Mucosa of descending colon (tissue), 3 donors: ENCODE measurements around the gene SMAD6. TPM values are rescaled to one million over a fixed set of nuclear protein-coding genes. Genes with fewer than 3 reads are reported as not detected.

Experiments used
- ATAC-seq: fragments of 200-7000 bp; cut with Tn5 transposase; one replicate; pipeline ENCODE4 v1.9.1; 2020; ENCODE audit warnings: mild to moderate bottlenecking, moderate library complexity
- DNase-seq, 3 donors: peaks; one replicate each; pipeline ENCODE4 v3.0.0-alpha.2; 2020
- H3K36me3 ChIP-seq: fragments of 200-600 bp; one replicate; pipeline ENCODE4 v1.8.0; 2021; ENCODE audit warnings: low read depth, mild to moderate bottlenecking
- H3K4me1 ChIP-seq: fragments of 200-600 bp; one replicate; pipeline ENCODE4 v1.8.0; 2021; ENCODE audit warnings: low read depth, mild to moderate bottlenecking
- H3K4me3 ChIP-seq: fragments of 200-600 bp; one replicate; pipeline ENCODE4 v1.8.0; 2021; ENCODE audit warnings: mild to moderate bottlenecking
- H3K9me3 ChIP-seq: fragments of 200-600 bp; one replicate; pipeline ENCODE4 v1.8.0; 2021; ENCODE audit warnings: mild to moderate bottlenecking
- CTCF ChIP-seq: fragments of 200-600 bp; IDR thresholded peaks from one replicate; pipeline ENCODE4 v1.8.0; 2022; ENCODE audit warnings: antibody characterized with exemption, mild to moderate bottlenecking
- intact Hi-C, 2 donors: fragments of 100-400 bp; cut with DNase I in 1 of 2; cut with micrococcal nuclease in 1 of 2; formaldehyde crosslinking; loops; one replicate each; pipeline versions ENCODE4 v1.11.0 to v1.11.1; 2022; cut with DNase I, micrococcal nuclease
- total RNA-seq, 3 donors: library from RNA; stranded (reverse); fragmentation: NEBNext Ultra II Directional in 2 of 3; extraction: Animal tissue kit (Norgen Biotek cat#: 25700) in 2 of 3; gene quantifications; one replicate each; pipeline versions ENCODE4 v1.2.1 to v1.2.4, GENCODE V29; 2021 to 2023
- donor health status: DM: no; HTN: no; CAD: no; lungs with moderate emphysema.
- donor health status: DM: no; HTN: no; CAD: no.
- donor health status: DM: no; HTN: yes; CAD: no.

Gene SMAD6
- total RNA-seq, 3 donors from 2014 or later = 11.5 to 18.5 (median 12.8) TPM

- no peaks in the 10 kb centered on the region for H3K4me1 ChIP-seq
- H3K4me3 ChIP-seq = no peak overlapping the region
- no peaks in the 10 kb centered on the region for H3K36me3 ChIP-seq
- H3K9me3 ChIP-seq = no peaks in the 10 kb centered on the region
- intact Hi-C loops = no loop called here
- TF ChIP-seq CTCF = no peak
- ATAC-seq (peak; percentile 49), DNase-seq (no peak)
Measured at GRCh38 chr15:66721501-66721937, 19.5 kb downstream of the SMAD6 start.

GRCh38 chr15:66721954-66722353 lies 19.9 kb downstream of the SMAD6 start:
- no peaks in the 10 kb centered on the region for H3K36me3 ChIP-seq
- H3K9me3 ChIP-seq = no peaks in the 10 kb centered on the region
- ATAC-seq (no peak), DNase-seq (no peak)
- TF ChIP-seq CTCF = no peak
- intact Hi-C loops = no loop called here
- no peak overlapping the region for H3K4me3 ChIP-seq
- H3K4me1 ChIP-seq = no peaks in the 10 kb centered on the region

GRCh38 chr15:66722757-66723540 lies 20.9 kb downstream of the SMAD6 start:
- Histone ChIP-seq H3K36me3 (no peaks in the 10 kb centered on the region), H3K9me3 (no peaks in the 10 kb centered on the region), H3K4me1 (no peaks in the 10 kb centered on the region), H3K4me3 (no peak overlapping the region)
- ATAC-seq = no peak
- DNase-seq = no peak
- intact Hi-C loops = no loop called here
- TF ChIP-seq CTCF = no peak

- no peak for ATAC-seq
- DNase-seq = no peak
- intact Hi-C loops = no loop called here
- no peak for TF ChIP-seq CTCF
- Histone ChIP-seq H3K9me3 (no peaks in the 10 kb centered on the region), H3K4me3 (no peak overlapping the region), H3K4me1 (no peaks in the 10 kb centered on the region), H3K36me3 (no peaks in the 10 kb centered on the region)
Measured at GRCh38 chr15:66723826-66724731, 22.0 kb downstream of the SMAD6 start.

GRCh38 chr15:66724732-66725463 lies 22.9 kb downstream of the SMAD6 start:
- no peak for DNase-seq
- intact Hi-C loops = no loop called here
- TF ChIP-seq CTCF = no peak
- ATAC-seq = no peak
- Histone ChIP-seq H3K4me3 (no peak overlapping the region), H3K36me3 (no peaks in the 10 kb centered on the region), H3K9me3 (no peaks in the 10 kb centered on the region), H3K4me1 (no peaks in the 10 kb centered on the region)
